Measurements from ENCODE around the gene PACRG. TPM values are rescaled to one million over a fixed set of nuclear protein-coding genes. Genes with fewer than 3 reads are reported as not detected.

Gene PACRG
- total RNA-seq, 1 donor from 2014 or later = 1.2 TPM

DNA sequence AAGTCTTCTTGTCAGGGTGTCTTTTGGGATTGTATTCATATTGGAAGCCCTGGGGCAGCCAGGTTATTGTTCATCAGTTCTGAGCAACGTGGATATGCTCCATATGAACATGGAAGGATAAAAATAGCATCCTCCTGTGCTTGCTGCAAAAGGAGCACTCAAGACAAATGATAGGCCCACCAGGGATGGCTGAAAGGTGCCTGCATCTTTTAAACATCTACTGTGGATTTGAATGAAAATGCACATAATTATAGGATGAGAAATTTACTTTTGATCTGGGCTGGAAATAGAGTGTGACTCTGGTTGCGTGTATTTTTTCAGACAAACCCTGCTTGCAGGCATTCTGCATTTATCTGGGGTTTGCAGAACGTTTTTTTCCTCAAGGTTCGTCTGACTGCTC lies 299.1 kb downstream of the PACRG start:
- DNase-seq (ENCODE audit: extremely low spot score, unreplicated experiment) = no peak
- TF ChIP-seq, protein P1, sequence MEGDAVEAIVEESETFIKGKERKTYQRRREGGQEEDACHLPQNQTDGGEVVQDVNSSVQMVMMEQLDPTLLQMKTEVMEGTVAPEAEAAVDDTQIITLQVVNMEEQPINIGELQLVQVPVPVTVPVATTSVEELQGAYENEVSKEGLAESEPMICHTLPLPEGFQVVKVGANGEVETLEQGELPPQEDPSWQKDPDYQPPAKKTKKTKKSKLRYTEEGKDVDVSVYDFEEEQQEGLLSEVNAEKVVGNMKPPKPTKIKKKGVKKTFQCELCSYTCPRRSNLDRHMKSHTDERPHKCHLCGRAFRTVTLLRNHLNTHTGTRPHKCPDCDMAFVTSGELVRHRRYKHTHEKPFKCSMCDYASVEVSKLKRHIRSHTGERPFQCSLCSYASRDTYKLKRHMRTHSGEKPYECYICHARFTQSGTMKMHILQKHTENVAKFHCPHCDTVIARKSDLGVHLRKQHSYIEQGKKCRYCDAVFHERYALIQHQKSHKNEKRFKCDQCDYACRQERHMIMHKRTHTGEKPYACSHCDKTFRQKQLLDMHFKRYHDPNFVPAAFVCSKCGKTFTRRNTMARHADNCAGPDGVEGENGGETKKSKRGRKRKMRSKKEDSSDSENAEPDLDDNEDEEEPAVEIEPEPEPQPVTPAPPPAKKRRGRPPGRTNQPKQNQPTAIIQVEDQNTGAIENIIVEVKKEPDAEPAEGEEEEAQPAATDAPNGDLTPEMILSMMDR (IDR thresholded peaks at IDR 0.05) = no peak
- no peaks in the 10 kb centered on the region for H3K27me3 Mint-ChIP-seq (ENCODE audit: unreplicated experiment)
- H3K36me3 Mint-ChIP-seq (ENCODE audit: unreplicated experiment) = no peaks in the 10 kb centered on the region
- peaks cover 20% of the 10 kb centered on the region for H3K9me3 Mint-ChIP-seq (ENCODE audit: unreplicated experiment)
- no peak overlapping the region for H3K4me3 Mint-ChIP-seq (ENCODE audit: unreplicated experiment)
- H3K4me1 Mint-ChIP-seq (ENCODE audit: unreplicated experiment) = no peaks in the 10 kb centered on the region
- no peak overlapping the region for H3K27ac Mint-ChIP-seq (ENCODE audit: unreplicated experiment)

DNA sequence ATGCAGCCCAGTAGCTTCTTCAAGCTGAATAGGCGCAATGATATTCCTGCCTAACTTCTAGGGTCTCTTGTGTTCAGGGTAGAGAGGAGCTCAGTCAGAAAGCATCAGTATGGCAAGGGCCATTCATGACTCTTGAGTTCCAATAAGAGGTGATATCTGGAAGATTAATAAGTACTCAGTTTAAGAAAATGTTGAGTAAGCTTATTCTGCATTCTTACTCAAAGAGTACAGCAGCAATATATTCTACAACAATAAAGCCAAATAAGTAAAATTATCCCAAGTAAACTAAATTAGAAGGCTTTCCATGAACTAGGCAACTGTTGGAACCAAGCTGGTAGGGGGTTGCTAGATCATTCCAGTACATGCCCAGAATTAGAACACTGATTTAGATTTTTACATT lies 303.2 kb downstream of the PACRG start:
- no peaks in the 10 kb centered on the region for H3K9me3 Mint-ChIP-seq (ENCODE audit: unreplicated experiment)
- no peaks in the 10 kb centered on the region for H3K27me3 Mint-ChIP-seq (ENCODE audit: unreplicated experiment)
- no peaks in the 10 kb centered on the region for H3K36me3 Mint-ChIP-seq (ENCODE audit: unreplicated experiment)
- DNase-seq (ENCODE audit: extremely low spot score, unreplicated experiment) = no peak
- TF ChIP-seq, protein P1 (IDR thresholded peaks at IDR 0.05) = no peak
- no peak overlapping the region for H3K4me3 Mint-ChIP-seq (ENCODE audit: unreplicated experiment)
- H3K27ac Mint-ChIP-seq (ENCODE audit: unreplicated experiment) = no peak overlapping the region
- no peaks in the 10 kb centered on the region for H3K4me1 Mint-ChIP-seq (ENCODE audit: unreplicated experiment)

DNA sequence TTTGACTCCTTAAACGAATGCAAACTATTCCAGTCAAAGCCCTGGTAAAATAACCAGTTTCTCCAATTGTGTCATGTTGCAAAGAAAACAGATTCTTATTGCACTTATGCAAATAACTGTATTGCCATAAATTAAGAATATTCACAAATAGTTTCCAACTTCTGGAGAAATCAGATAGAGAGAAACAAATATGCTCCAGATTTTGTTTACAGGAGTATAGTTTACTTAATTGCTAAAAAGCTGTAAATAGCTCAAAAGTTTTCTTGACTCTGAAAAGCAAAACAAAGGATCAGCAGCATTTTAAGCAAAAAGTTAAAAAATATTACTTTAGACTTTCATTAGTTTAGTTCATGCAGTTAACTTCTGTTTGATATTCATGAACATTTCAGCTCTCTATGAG lies 304.2 kb downstream of the PACRG start:
- Mint-ChIP-seq H3K27me3 (ENCODE audit: unreplicated experiment) (no peaks in the 10 kb centered on the region), H3K27ac (ENCODE audit: unreplicated experiment) (no peak overlapping the region), H3K4me1 (ENCODE audit: unreplicated experiment) (no peaks in the 10 kb centered on the region), H3K36me3 (ENCODE audit: unreplicated experiment) (no peaks in the 10 kb centered on the region), H3K9me3 (ENCODE audit: unreplicated experiment) (no peaks in the 10 kb centered on the region), H3K4me3 (ENCODE audit: unreplicated experiment) (no peak overlapping the region)
- no peak for DNase-seq (ENCODE audit: extremely low spot score, unreplicated experiment)
- TF ChIP-seq, protein P1 (IDR thresholded peaks at IDR 0.05) = no peak

DNA sequence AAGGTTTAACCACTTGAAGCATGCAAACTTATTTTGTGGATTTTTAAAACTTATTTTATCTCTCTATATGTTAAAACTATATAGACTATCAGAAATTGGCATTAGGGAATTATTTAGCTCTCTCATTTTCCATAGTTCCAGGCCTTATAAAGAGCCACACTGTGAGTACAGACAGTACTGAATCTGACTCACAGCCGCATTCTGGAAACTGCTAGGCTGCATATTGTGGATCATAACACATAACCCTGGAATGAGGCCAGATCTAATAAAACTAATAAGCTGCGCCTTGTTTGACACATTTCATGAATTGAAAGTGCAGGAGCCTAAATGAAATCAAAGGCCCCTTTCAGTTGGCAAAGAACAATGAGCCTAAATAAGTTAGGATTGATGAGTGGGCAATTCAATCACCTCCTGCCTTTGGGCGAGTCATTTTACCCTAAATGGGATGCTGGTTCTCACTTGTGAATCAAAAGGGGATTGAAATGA lies 308.4 kb downstream of the PACRG start:
- H3K4me3 Mint-ChIP-seq (ENCODE audit: unreplicated experiment) = no peak overlapping the region
- H3K27me3 Mint-ChIP-seq (ENCODE audit: unreplicated experiment) = no peaks in the 10 kb centered on the region

DNA sequence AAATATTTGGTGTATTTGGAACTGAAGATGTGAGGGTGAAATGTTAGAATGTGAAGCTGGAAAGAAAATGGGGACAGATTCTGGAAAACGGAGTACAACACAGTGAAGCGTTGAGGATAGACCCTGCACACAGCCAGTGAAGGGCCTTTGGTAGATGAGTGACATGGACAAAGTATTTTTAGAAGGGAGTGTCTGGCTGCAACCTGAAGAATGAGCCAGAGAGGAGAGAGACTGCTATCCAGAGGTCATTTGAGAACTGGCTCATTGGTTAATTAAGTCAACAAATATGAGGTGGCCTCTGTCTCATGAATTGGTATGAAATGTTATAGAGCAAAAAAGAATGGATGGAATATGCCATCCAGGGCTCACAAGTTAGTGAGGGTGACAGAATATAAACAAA lies 310.5 kb downstream of the PACRG start:
- DNase-seq (ENCODE audit: extremely low spot score, unreplicated experiment) = no peak
- H3K4me3 Mint-ChIP-seq (ENCODE audit: unreplicated experiment) = no peak overlapping the region
- TF ChIP-seq, protein P1 (IDR thresholded peaks at IDR 0.05) = no peak
- H3K27ac Mint-ChIP-seq (ENCODE audit: unreplicated experiment) = no peak overlapping the region
- no peaks in the 10 kb centered on the region for H3K27me3 Mint-ChIP-seq (ENCODE audit: unreplicated experiment)
- no peaks in the 10 kb centered on the region for H3K4me1 Mint-ChIP-seq (ENCODE audit: unreplicated experiment)
- H3K36me3 Mint-ChIP-seq (ENCODE audit: unreplicated experiment) = no peaks in the 10 kb centered on the region
- no peaks in the 10 kb centered on the region for H3K9me3 Mint-ChIP-seq (ENCODE audit: unreplicated experiment)

More for the DNA sequence above, 308.4 kb downstream of the PACRG start:
- Mint-ChIP-seq H3K36me3 (ENCODE audit: unreplicated experiment) (no peaks in the 10 kb centered on the region), H3K27ac (ENCODE audit: unreplicated experiment) (no peak overlapping the region), H3K4me1 (ENCODE audit: unreplicated experiment) (no peaks in the 10 kb centered on the region), H3K9me3 (ENCODE audit: unreplicated experiment) (no peaks in the 10 kb centered on the region)
- TF ChIP-seq, protein P1 (IDR thresholded peaks at IDR 0.05) = no peak
- DNase-seq (ENCODE audit: extremely low spot score, unreplicated experiment) = no peak

Measured in osteocyte (in vitro differentiated cells).